KMS-11 (cell line): ENCODE results near the gene TMEM222.

Experiments
- H2AFZ ChIP-seq: fragments of 200-600 bp; sonication (generic); 2 replicates; pipeline ENCODE4 v1.6.1; 2016; ENCODE audit warnings: antibody characterized with exemption, mixed run types, low read depth
- H3K27ac ChIP-seq: fragments of 200-600 bp; sonication (generic); 2 replicates; pipeline ENCODE4 v1.6.1; 2016; ENCODE audit warnings: mild to moderate bottlenecking, mixed run types
- H3K27me3 ChIP-seq: fragments of 200-600 bp; sonication (generic); 2 replicates; pipeline ENCODE4 v1.6.1; 2017; ENCODE audit warnings: mild to moderate bottlenecking, low read depth, mixed run types, moderate library complexity; ENCODE audit not compliant: insufficient read depth
- H3K36me3 ChIP-seq: fragments of 200-600 bp; sonication (generic); 2 replicates; pipeline ENCODE4 v1.6.1; 2017; ENCODE audit warnings: mild to moderate bottlenecking, mixed run types; ENCODE audit not compliant: insufficient read depth
- H3K4me1 ChIP-seq: fragments of 200-600 bp; sonication (generic); 2 replicates; pipeline ENCODE4 v1.6.1; 2016; ENCODE audit warnings: mild to moderate bottlenecking, low read depth, mixed run types; ENCODE audit not compliant: poor library complexity, severe bottlenecking
- H3K4me2 ChIP-seq: fragments of 200-600 bp; sonication (generic); 2 replicates; pipeline ENCODE4 v1.7.0; 2016; ENCODE audit warnings: mild to moderate bottlenecking, mixed run types
- H3K4me3 ChIP-seq: fragments of 200-600 bp; sonication (generic); IDR thresholded peaks from 2 replicates; pipeline ENCODE4 v1.6.1; 2017; ENCODE audit warnings: low read depth, low read length, mixed read lengths; ENCODE audit not compliant: insufficient read depth
- H3K79me2 ChIP-seq: fragments of 200-600 bp; sonication (generic); 2 replicates; pipeline ENCODE4 v1.6.1; 2016; ENCODE audit warnings: low read depth, mixed run types; ENCODE audit not compliant: insufficient read depth
- H3K9ac ChIP-seq: fragments of 200-600 bp; sonication (generic); 2 replicates; pipeline ENCODE4 v1.6.1; 2016; ENCODE audit warnings: mild to moderate bottlenecking, mixed run types
- H4K20me1 ChIP-seq: fragments of 200-600 bp; sonication (generic); 2 replicates; pipeline ENCODE4 v1.6.1; 2016; ENCODE audit warnings: mild to moderate bottlenecking, mixed run types; ENCODE audit not compliant: insufficient read depth
- TF ChIP-seq, protein P1 (sequence below): fragments of 200-600 bp; sonication (generic); conservative IDR thresholded peaks from 2 replicates; pipeline ENCODE4 v1.6.1; 2017; ENCODE audit warnings: low read depth, mild to moderate bottlenecking, antibody characterized with exemption, low read length, moderate library complexity, mixed read lengths

TMEM222 gene

GRCh38 chr1:27343639-27344025, 21.7 kb downstream of the TMEM222 start:
- Histone ChIP-seq H3K36me3 (no peaks in the 10 kb centered on the region), H3K4me3 (no peak overlapping the region), H3K4me2 (no peak overlapping the region), H3K9ac (no peak overlapping the region), H3K79me2 (no peaks in the 10 kb centered on the region), H3K4me1 (no peaks in the 10 kb centered on the region), H4K20me1 (no peaks in the 10 kb centered on the region), H3K27me3 (no peaks in the 10 kb centered on the region), H3K27ac (no peak overlapping the region), H2AFZ (no peak overlapping the region)
- TF ChIP-seq, protein P1, sequence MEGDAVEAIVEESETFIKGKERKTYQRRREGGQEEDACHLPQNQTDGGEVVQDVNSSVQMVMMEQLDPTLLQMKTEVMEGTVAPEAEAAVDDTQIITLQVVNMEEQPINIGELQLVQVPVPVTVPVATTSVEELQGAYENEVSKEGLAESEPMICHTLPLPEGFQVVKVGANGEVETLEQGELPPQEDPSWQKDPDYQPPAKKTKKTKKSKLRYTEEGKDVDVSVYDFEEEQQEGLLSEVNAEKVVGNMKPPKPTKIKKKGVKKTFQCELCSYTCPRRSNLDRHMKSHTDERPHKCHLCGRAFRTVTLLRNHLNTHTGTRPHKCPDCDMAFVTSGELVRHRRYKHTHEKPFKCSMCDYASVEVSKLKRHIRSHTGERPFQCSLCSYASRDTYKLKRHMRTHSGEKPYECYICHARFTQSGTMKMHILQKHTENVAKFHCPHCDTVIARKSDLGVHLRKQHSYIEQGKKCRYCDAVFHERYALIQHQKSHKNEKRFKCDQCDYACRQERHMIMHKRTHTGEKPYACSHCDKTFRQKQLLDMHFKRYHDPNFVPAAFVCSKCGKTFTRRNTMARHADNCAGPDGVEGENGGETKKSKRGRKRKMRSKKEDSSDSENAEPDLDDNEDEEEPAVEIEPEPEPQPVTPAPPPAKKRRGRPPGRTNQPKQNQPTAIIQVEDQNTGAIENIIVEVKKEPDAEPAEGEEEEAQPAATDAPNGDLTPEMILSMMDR = no peak

- no peaks in the 10 kb centered on the region for H3K27me3 ChIP-seq
- no peaks in the 10 kb centered on the region for H3K79me2 ChIP-seq
- TF ChIP-seq, protein P1 = no peak
- no peak overlapping the region for H3K4me2 ChIP-seq
- H3K9ac ChIP-seq = no peak overlapping the region
- no peaks in the 10 kb centered on the region for H3K4me1 ChIP-seq
- H2AFZ ChIP-seq = no peak overlapping the region
- H3K4me3 ChIP-seq = no peak overlapping the region
- no peaks in the 10 kb centered on the region for H4K20me1 ChIP-seq
- H3K27ac ChIP-seq = no peak overlapping the region
- H3K36me3 ChIP-seq = no peaks in the 10 kb centered on the region
Observed at GRCh38 chr1:27345272-27345671, 23.3 kb downstream of the TMEM222 start.

- TF ChIP-seq, protein P1 = no peak
- Histone ChIP-seq H3K27me3 (no peaks in the 10 kb centered on the region), H3K9ac (no peak overlapping the region), H4K20me1 (no peaks in the 10 kb centered on the region), H3K4me2 (no peak overlapping the region), H3K4me1 (no peaks in the 10 kb centered on the region), H3K4me3 (no peak overlapping the region), H2AFZ (no peak overlapping the region), H3K27ac (no peak overlapping the region), H3K36me3 (no peaks in the 10 kb centered on the region), H3K79me2 (no peaks in the 10 kb centered on the region)
Observed at GRCh38 chr1:27346357-27346756, 24.4 kb downstream of the TMEM222 start.

DNA sequence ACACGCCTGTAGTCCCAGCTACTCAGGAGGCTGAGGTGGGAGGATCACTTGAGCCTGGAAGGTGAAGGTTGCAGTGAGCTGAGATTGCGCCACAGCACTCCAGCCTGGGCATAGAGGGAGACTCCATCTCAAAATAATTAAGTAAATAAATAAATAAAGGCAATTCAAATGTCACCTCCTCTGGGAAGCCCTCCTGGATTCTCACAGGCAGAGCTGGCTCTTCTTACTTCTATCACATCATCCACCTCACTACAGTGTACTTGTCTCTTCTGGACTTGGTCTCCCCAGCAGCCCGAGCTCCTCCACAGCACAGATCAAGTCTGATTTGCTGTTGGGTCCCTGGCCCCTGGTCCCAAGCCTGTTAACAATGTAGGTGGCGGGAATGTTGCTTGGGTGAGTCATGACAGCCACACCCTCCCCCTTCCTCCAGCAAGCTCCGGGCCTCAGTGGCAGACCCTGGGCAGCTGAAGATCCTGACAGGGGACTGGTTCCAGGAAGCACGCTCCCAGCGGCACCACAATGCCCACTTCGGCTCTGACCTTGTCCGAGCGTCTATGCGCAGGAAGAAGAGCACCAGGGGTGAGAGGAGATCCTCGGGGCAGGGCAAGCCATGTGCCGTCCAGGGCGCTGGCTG, 25.1 kb downstream of the TMEM222 start:
- Histone ChIP-seq H2AFZ (no peak overlapping the region), H3K36me3 (no peaks in the 10 kb centered on the region), H3K79me2 (no peaks in the 10 kb centered on the region), H3K4me1 (no peaks in the 10 kb centered on the region), H4K20me1 (no peaks in the 10 kb centered on the region), H3K27me3 (no peaks in the 10 kb centered on the region), H3K27ac (no peak overlapping the region), H3K4me2 (no peak overlapping the region), H3K9ac (no peak overlapping the region), H3K4me3 (no peak overlapping the region)
- TF ChIP-seq, protein P1 = no peak
